HG03439 (cell line): Measurements from ENCODE around the gene HLX.

ENCODE experiments used
- ATAC-seq: cut with Tn5 transposase; IDR thresholded peaks from one replicate; pipeline ENCODE4 v1.9.1; 2021; ENCODE audit warnings: mild to moderate bottlenecking, moderate library complexity; ENCODE audit not compliant: unreplicated experiment

HLX gene

DNA sequence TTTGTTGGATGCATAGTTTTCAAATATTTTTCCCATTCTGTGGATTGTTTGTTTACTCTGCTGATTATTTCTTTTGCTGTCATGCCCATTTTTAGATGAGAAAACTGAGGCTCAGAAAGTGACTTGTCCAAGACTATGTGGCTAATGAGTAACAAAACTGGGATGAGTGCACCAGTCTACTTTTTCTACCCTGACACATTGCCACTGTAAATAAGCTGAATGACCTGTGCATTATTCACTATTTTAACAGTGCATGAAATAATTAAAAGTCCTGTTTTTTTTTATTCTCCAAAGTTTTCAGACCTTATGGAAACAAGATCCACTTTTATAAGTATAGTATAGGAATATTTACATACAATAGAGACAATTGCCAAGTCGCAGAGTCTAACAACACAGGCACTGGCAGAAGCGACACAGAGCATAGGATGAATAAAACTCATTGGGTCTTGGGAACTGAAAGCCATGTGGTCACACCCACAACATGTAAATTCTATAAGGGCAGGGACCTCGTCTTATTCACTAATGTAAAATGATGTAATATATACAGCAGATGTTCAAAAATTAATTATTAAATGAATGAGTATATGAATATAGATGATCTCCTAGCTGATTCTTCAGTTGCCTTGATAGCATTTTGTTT lies 45.2 kb downstream of the HLX start:
- no peak for ATAC-seq

DNA sequence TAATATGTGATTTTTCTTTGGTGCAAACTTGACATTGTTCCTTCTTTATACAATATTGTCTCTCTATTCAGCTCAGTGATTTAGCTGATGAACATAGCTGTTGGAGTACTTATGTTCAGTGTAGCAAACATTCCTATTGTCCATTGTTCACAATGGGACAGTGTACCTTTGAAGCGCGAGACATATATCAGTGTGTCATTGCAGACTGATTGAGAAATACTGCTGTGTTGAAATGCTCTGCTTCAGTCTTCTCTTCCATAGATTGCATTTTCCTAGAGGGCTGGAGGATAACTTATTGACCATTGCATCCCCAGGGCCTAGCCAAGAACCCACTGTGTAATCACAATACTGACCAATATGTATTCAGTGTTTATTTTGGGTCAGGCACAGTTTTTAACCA lies 46.5 kb downstream of the HLX start:
- no peak for ATAC-seq

DNA sequence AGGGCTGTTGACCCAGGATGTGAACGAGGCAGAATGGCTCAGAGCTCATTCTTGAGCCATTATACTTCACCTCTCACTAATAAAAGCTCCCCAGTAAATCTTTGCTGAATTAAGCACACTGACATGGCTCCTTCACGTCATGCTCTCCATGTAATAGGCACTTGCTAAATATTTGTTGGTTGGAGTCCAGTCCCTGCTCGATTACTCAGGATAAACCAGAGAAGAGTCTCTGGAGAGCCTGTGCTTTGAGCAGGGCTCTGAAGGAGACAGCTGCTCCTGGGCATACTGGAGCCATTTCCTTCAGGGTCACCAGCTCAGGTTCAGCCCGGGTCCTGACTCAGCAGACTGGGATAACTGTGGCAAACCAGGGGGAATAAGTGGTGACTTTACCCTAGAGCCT lies 46.9 kb downstream of the HLX start:
- ATAC-seq: no peak

DNA sequence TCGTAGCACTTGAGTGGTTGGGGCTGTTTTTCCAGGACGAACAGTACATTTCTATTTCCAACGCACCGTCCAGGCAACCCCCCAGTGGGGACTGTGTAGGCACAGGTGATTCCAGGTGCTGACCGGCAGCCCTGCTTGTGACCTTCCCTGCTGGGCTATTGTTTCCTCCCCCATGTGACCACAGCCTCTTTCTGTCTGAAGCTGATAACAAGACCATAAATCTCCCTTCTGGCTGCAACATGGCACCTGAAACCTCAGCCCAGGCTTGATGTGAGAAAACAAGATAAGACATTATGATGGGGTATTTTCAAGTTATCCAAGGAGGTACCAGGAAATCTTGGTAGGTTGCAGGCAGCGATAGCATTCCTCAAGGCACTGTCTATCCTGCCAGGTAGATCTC lies 48.2 kb downstream of the HLX start:
- no peak for ATAC-seq

DNA sequence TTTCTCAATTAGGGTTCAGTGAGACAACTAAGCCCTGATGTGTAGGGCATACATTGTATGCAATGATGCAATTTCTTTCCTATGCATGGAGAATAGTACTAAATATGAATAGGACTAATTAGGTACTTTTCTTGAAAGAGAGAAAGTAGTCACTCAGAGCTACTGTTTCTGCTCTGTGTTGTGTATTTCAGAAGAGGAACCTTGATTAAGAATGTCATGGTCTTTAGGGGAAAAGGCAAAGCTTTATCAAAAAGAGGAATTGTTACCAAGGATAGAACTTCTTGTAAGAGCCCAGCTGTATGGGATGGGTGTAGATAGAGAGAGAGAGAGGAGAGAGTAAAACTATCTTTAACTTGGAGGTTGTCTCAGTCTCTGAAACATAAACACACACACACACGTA lies 49.1 kb downstream of the HLX start:
- ATAC-seq: no peak

DNA sequence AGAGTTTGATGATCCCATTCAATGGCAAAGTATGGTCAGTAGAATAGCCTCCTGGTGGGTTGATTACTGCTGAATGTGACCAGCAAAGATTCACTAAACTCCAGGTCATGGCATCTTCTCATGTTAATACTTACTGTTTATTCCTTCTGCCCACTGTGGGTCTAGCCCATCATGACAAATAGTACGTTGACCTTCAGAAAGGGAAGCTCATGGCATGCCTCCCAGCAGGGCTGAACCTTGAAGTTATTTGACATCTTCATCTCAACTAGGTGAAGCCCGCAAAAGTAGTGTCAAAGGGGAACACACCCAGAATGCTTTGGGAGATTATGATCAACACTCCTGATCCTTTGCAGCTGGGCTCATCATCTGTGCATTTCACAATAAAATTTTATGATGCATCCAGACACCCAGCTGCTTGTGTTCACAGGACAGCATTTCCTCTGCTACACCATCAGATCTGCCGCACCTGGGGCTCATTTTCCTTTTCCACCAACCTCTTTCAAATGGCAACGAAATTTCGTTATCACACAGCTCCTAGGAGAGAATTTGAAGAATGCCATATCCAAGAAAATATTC lies 49.6 kb downstream of the HLX start:
- ATAC-seq: no peak

DNA sequence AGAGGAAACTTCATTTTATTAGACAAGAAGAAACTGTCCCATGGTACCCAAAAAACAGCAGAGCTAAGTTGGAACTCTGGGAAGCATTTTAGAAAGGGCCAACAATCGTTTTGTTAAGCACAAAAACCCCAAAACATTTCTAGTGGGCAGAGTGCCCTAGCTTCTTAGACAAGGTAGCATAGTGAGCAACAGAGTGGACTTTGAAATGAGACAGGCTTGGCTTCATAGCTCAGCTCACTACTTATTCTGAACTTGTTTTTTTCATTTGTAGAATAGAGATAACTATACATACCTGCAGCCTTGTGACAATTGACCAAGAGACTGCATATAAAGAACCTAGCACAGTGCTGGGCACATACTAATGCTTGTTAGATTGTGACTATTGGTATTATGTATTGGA lies 50.1 kb downstream of the HLX start:
- ATAC-seq: no peak
